ENCODE results near the gene TWIST1.

Gene TWIST1

DNA sequence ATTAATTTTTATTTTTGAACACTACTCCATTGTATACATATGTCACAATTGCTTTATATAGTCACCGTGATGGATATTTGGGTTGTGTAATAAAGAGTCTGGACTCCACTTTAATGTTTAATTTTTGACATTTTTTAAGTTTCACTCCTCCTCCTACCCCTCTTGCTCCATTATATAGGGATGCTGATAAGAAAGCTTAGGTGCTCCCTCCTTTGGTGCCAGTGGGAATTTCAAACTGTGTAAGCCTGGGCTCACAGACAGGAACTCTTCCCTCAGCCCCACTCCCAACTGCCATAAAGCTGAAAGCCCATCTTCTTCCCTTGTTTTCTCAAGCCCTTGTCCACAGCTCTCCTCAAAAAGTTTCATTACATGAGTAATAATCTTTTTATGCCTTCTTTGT lies 47.6 kb downstream of the TWIST1 start:
- no peaks in the 10 kb centered on the region for H3K4me1 ChIP-seq (ENCODE audit: insufficient read depth, low read length, severe bottlenecking)
- H3K36me3 ChIP-seq (ENCODE audit: insufficient read depth, low read length): no peaks in the 10 kb centered on the region
- H2AFZ ChIP-seq (ENCODE audit: low read length): no peak overlapping the region
- H3F3A ChIP-seq (ENCODE audit: insufficient read depth, low read length): no peaks in the 10 kb centered on the region
- no peaks in the 10 kb centered on the region for H3K79me2 ChIP-seq (ENCODE audit: insufficient read depth, low read length)
- no peak overlapping the region for H3K4me3 ChIP-seq (ENCODE audit: low read depth, low read length, poor library complexity, severe bottlenecking)
- H3K9me3 ChIP-seq (ENCODE audit: low read length): no peaks in the 10 kb centered on the region
- H4K20me1 ChIP-seq (ENCODE audit: insufficient read depth, low read length): no peaks in the 10 kb centered on the region
- TF ChIP-seq, protein P1, sequence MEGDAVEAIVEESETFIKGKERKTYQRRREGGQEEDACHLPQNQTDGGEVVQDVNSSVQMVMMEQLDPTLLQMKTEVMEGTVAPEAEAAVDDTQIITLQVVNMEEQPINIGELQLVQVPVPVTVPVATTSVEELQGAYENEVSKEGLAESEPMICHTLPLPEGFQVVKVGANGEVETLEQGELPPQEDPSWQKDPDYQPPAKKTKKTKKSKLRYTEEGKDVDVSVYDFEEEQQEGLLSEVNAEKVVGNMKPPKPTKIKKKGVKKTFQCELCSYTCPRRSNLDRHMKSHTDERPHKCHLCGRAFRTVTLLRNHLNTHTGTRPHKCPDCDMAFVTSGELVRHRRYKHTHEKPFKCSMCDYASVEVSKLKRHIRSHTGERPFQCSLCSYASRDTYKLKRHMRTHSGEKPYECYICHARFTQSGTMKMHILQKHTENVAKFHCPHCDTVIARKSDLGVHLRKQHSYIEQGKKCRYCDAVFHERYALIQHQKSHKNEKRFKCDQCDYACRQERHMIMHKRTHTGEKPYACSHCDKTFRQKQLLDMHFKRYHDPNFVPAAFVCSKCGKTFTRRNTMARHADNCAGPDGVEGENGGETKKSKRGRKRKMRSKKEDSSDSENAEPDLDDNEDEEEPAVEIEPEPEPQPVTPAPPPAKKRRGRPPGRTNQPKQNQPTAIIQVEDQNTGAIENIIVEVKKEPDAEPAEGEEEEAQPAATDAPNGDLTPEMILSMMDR (IDR thresholded peaks at IDR 0.05; ENCODE audit: low read length): no peak
- no peak for TF ChIP-seq EZH2 (IDR thresholded peaks at IDR 0.05; ENCODE audit: borderline replicate concordance, low read length)
- H3K9ac ChIP-seq (ENCODE audit: low read length): no peak overlapping the region
- H3K27me3 ChIP-seq (ENCODE audit: insufficient read depth, low read length): no peaks in the 10 kb centered on the region
- H3K9me2 ChIP-seq (ENCODE audit: low read depth, low read length): no peaks in the 10 kb centered on the region
- H3K4me2 ChIP-seq (ENCODE audit: low read length): no peak overlapping the region
- H3K27ac ChIP-seq (ENCODE audit: low read depth, low read length, poor library complexity, severe bottlenecking): no peak overlapping the region

DNA sequence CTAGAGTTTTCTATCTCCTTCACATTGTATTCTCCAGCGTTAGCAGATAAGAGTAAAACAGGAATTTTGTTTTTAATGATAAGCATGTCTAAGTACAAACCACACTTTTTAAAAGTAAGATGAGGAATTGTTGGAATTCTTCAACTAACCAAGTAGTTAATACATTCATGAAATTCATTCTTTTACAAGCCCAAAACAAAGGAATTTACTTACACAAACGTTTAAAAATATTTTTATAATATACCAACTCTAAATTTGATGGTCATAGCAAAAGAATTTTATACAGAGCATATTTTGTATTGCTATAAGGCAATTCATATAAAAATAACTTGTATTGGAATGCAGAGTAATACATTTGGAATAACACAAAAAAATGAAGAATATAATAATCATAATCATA lies 51.3 kb downstream of the TWIST1 start:
- Histone ChIP-seq H3K36me3 (ENCODE audit: insufficient read depth, low read length) (no peaks in the 10 kb centered on the region), H2AFZ (ENCODE audit: low read length) (no peak overlapping the region), H3K27me3 (ENCODE audit: insufficient read depth, low read length) (no peaks in the 10 kb centered on the region), H3K9me2 (ENCODE audit: low read depth, low read length) (no peaks in the 10 kb centered on the region), H3K79me2 (ENCODE audit: insufficient read depth, low read length) (no peaks in the 10 kb centered on the region), H4K20me1 (ENCODE audit: insufficient read depth, low read length) (no peaks in the 10 kb centered on the region), H3K4me2 (ENCODE audit: low read length) (no peak overlapping the region), H3K9me3 (ENCODE audit: low read length) (no peaks in the 10 kb centered on the region), H3K4me1 (ENCODE audit: insufficient read depth, low read length, severe bottlenecking) (no peaks in the 10 kb centered on the region), H3F3A (ENCODE audit: insufficient read depth, low read length) (no peaks in the 10 kb centered on the region), H3K27ac (ENCODE audit: low read depth, low read length, poor library complexity, severe bottlenecking) (no peak overlapping the region), H3K9ac (ENCODE audit: low read length) (no peak overlapping the region), H3K4me3 (ENCODE audit: low read depth, low read length, poor library complexity, severe bottlenecking) (no peak overlapping the region)
- TF ChIP-seq, protein P1 (IDR thresholded peaks at IDR 0.05; ENCODE audit: low read length): no peak; the same call in 1 of the 2 replicates
- no peak for TF ChIP-seq EZH2 (IDR thresholded peaks at IDR 0.05; ENCODE audit: borderline replicate concordance, low read length)

Data from OCI-LY1 (cell line).